SJCRH30 (cell line): ENCODE results near the gene CHRNA10. TPM values are rescaled to one million over a fixed set of nuclear protein-coding genes. Genes with fewer than 3 reads are reported as not detected.
"Not testable (repeated sequence)": the region's sequence is repeated elsewhere in the genome, so short reads cannot be mapped to it uniquely, and the experiment has no call there.

Experiments used
- DNase-seq, 2 experiments: peaks; one replicate each; pipeline ENCODE4 v3.0.0-alpha.2; 2015 to 2020
- H3K27ac ChIP-seq: fragments of 250-450 bp; sonication (Bioruptor Pico); 2 replicates; pipeline ENCODE4 v1.5.1; 2020; ENCODE audit warnings: mild to moderate bottlenecking, moderate library complexity
- H3K27me3 ChIP-seq: fragments of 250-450 bp; sonication (Bioruptor Pico); 2 replicates; pipeline ENCODE4 v1.5.1; 2020; ENCODE audit warnings: mild to moderate bottlenecking, moderate library complexity
- H3K36me3 ChIP-seq: fragments of 250-450 bp; sonication (Bioruptor Pico); 2 replicates; pipeline ENCODE4 v1.5.1; 2020; ENCODE audit warnings: mild to moderate bottlenecking, moderate library complexity
- H3K4me1 ChIP-seq: fragments of 250-450 bp; sonication (Bioruptor Pico); 2 replicates; pipeline ENCODE4 v1.5.1; 2020; ENCODE audit warnings: mild to moderate bottlenecking, moderate library complexity
- H3K4me3 ChIP-seq: fragments of 250-450 bp; sonication (Bioruptor Pico); 2 replicates; pipeline ENCODE4 v1.5.1; 2020; ENCODE audit warnings: mild to moderate bottlenecking, moderate library complexity
- H3K9me3 ChIP-seq: fragments of 250-450 bp; sonication (Bioruptor Pico); replicated peaks from 2 replicates; pipeline ENCODE4 v1.5.1; 2020; ENCODE audit warnings: mild to moderate bottlenecking, moderate library complexity
- total RNA-seq: library from RNA; depleted of rRNA; stranded (reverse); fragments of >200 nt; shearing (Covaris generic); gene quantifications from 2 replicates; pipeline ENCODE4 v1.2.3, GENCODE V29; 2014

The CHRNA10 gene
- total RNA-seq, 1 experiment from 2014 or later, result 0.91 TPM

- DNase-seq, H3K9me3 ChIP-seq, H3K27ac ChIP-seq, H3K36me3 ChIP-seq, H3K4me3 ChIP-seq, H3K27me3 ChIP-seq, H3K4me1 ChIP-seq: not testable (repeated sequence)
These were observed 21.8 kb downstream of the CHRNA10 start for GRCh38 chr11:3649374-3649773.

- not testable (repeated sequence) for H3K4me1 ChIP-seq, H3K9me3 ChIP-seq, H3K36me3 ChIP-seq, H3K27me3 ChIP-seq, H3K4me3 ChIP-seq, DNase-seq, H3K27ac ChIP-seq
These were observed 22.3 kb downstream of the CHRNA10 start for GRCh38 chr11:3648843-3649242.

GRCh38 chr11:3645552-3645951, 25.6 kb downstream of the CHRNA10 start:
- Histone ChIP-seq H3K4me1 (no peaks in the 10 kb centered on the region), H3K27ac (no peak overlapping the region), H3K4me3 (no peak overlapping the region), H3K36me3 (no peaks in the 10 kb centered on the region), H3K9me3 (no peaks in the 10 kb centered on the region), H3K27me3 (no peaks in the 10 kb centered on the region; the same call in 1 of the 2 replicates)
- DNase-seq, result no peak

- Histone ChIP-seq H3K27ac (no peak within 1 kb of the TSS), H3K4me3 (no peak within 1 kb of the TSS), H3K27me3 (no peaks in the 10 kb centered on the region; the same call in 1 of the 2 replicates), H3K9me3 (no peaks in the 10 kb centered on the region), H3K4me1 (no peaks in the 10 kb centered on the region), H3K36me3 (no peaks in the 10 kb centered on the region)
- DNase-seq, result peak; percentile 20 to 28
These were observed 26.4 kb downstream of the CHRNA10 start, which contains the start of gene ART1 for GRCh38 chr11:3644817-3645235. Gene ART1, plus strand, starts transcription at chr11:3645128. Its CDS starts 14,086 bp downstream, at chr11:3659214.

- H3K4me3 ChIP-seq, result peak overlapping the region; percentile 57
- peak; percentile 17 to 32 for DNase-seq
- H3K36me3 ChIP-seq, H3K4me1 ChIP-seq, H3K27ac ChIP-seq, H3K9me3 ChIP-seq, H3K27me3 ChIP-seq: not testable (repeated sequence)
These were observed 28.1 kb downstream of the CHRNA10 start for GRCh38 chr11:3643102-3643546.

GRCh38 chr11:3642071-3642951, 28.9 kb downstream of the CHRNA10 start:
- no peaks in the 10 kb centered on the region for H3K4me1 ChIP-seq
- H3K27me3 ChIP-seq, result no peaks in the 10 kb centered on the region; the same call in 1 of the 2 replicates
- peak; percentile 78 to 83 for DNase-seq
- no peaks in the 10 kb centered on the region for H3K9me3 ChIP-seq
- H3K36me3 ChIP-seq, result no peaks in the 10 kb centered on the region
- H3K27ac ChIP-seq, result peak overlapping the region; percentile 6; the same call in 1 of the 2 replicates
- peak overlapping the region; percentile 57 for H3K4me3 ChIP-seq

GRCh38 chr11:3641701-3642070, 29.5 kb downstream of the CHRNA10 start, which contains the start of gene ART5:
Gene ART5, minus strand, starts transcription at chr11:3641992. Its CDS starts 130 bp downstream, at chr11:3641862.
- peak within 1 kb of the TSS; percentile 6; the same call in 1 of the 2 replicates for H3K27ac ChIP-seq
- no peaks in the 10 kb centered on the region for H3K4me1 ChIP-seq
- DNase-seq, result no peak
- H3K36me3 ChIP-seq, result no peaks in the 10 kb centered on the region
- H3K4me3 ChIP-seq, result peak within 1 kb of the TSS; percentile 57
- H3K9me3 ChIP-seq, result no peaks in the 10 kb centered on the region
- H3K27me3 ChIP-seq, result no peaks in the 10 kb centered on the region

- DNase-seq, result no peak
- no peaks in the 10 kb centered on the region for H3K27me3 ChIP-seq
- no peak overlapping the region for H3K4me3 ChIP-seq
- no peaks in the 10 kb centered on the region for H3K9me3 ChIP-seq
- no peaks in the 10 kb centered on the region for H3K4me1 ChIP-seq
- H3K36me3 ChIP-seq, result no peaks in the 10 kb centered on the region
- H3K27ac ChIP-seq, result no peak overlapping the region
These were observed 30.0 kb downstream of the CHRNA10 start for GRCh38 chr11:3641191-3641590.

- Histone ChIP-seq H3K4me3 (no peak overlapping the region), H3K27me3 (no peaks in the 10 kb centered on the region), H3K27ac (no peak overlapping the region), H3K36me3 (no peaks in the 10 kb centered on the region), H3K9me3 (no peaks in the 10 kb centered on the region), H3K4me1 (no peaks in the 10 kb centered on the region)
- DNase-seq, result no peak
These were observed 31.3 kb downstream of the CHRNA10 start for GRCh38 chr11:3639841-3640240.

- H3K27ac ChIP-seq, result no peak overlapping the region
- no peaks in the 10 kb centered on the region for H3K9me3 ChIP-seq
- no peak overlapping the region for H3K4me3 ChIP-seq
- no peaks in the 10 kb centered on the region for H3K4me1 ChIP-seq
- DNase-seq, result no peak
- no peaks in the 10 kb centered on the region for H3K27me3 ChIP-seq
- no peaks in the 10 kb centered on the region for H3K36me3 ChIP-seq
These were observed 32.7 kb downstream of the CHRNA10 start for GRCh38 chr11:3638513-3638912.

GRCh38 chr11:3637201-3637600, 34.0 kb downstream of the CHRNA10 start:
- no peak for DNase-seq
- H3K36me3 ChIP-seq, result no peaks in the 10 kb centered on the region
- H3K27me3 ChIP-seq, result no peaks in the 10 kb centered on the region
- no peaks in the 10 kb centered on the region for H3K9me3 ChIP-seq
- no peak overlapping the region for H3K4me3 ChIP-seq
- no peak overlapping the region for H3K27ac ChIP-seq
- no peaks in the 10 kb centered on the region for H3K4me1 ChIP-seq

- Histone ChIP-seq H3K27me3 (no peaks in the 10 kb centered on the region), H3K4me3 (no peak overlapping the region), H3K4me1 (no peaks in the 10 kb centered on the region), H3K9me3 (no peaks in the 10 kb centered on the region), H3K27ac (no peak overlapping the region), H3K36me3 (no peaks in the 10 kb centered on the region)
- no peak for DNase-seq
These were observed 35.4 kb downstream of the CHRNA10 start for GRCh38 chr11:3635641-3636375.

- Histone ChIP-seq H3K27me3 (no peaks in the 10 kb centered on the region), H3K36me3 (no peaks in the 10 kb centered on the region), H3K4me1 (no peaks in the 10 kb centered on the region), H3K9me3 (no peaks in the 10 kb centered on the region), H3K27ac (no peak overlapping the region), H3K4me3 (no peak overlapping the region)
- no peak for DNase-seq
These were observed 39.0 kb downstream of the CHRNA10 start for GRCh38 chr11:3632070-3632660.

- H3K27me3 ChIP-seq, result no peaks in the 10 kb centered on the region
- no peak for DNase-seq
- no peaks in the 10 kb centered on the region for H3K4me1 ChIP-seq
- H3K9me3 ChIP-seq, result no peaks in the 10 kb centered on the region
- no peaks in the 10 kb centered on the region for H3K36me3 ChIP-seq
- no peak overlapping the region for H3K27ac ChIP-seq
- H3K4me3 ChIP-seq, result no peak overlapping the region
These were observed 39.9 kb downstream of the CHRNA10 start for GRCh38 chr11:3631331-3631730.

- H3K9me3 ChIP-seq, result no peaks in the 10 kb centered on the region
- H3K4me1 ChIP-seq, result no peaks in the 10 kb centered on the region
- H3K36me3 ChIP-seq, result no peaks in the 10 kb centered on the region
- H3K4me3 ChIP-seq, result no peak overlapping the region
- 0 out of 2 replicates have a peak, but pooled peaks cover 6% of the 10 kb centered on the region for H3K27me3 ChIP-seq
- no peak overlapping the region for H3K27ac ChIP-seq
- DNase-seq, result no peak
These were observed 43.9 kb downstream of the CHRNA10 start for GRCh38 chr11:3627291-3627690.
